Adipose tissue (tissue), 3 donors: ENCODE measurements around the gene UST. TPM values are rescaled to one million over a fixed set of nuclear protein-coding genes. Genes with fewer than 3 reads are reported as not detected.
"Not testable (repeated sequence)": the region's sequence is repeated elsewhere in the genome, so short reads cannot be mapped to it uniquely, and the experiment has no call there.

Source experiments
- H3K27ac ChIP-seq: one replicate; pipeline ENCODE4 v1.5.1; 2013; ENCODE audit warnings: low read depth, low read length
- WGBS, 3 donors: extraction: QIAGEN DNeasy Blood & Tissue Kit; methylation state at CpG; one replicate each; pipeline ENCODE4 v1.1.7; 2013; 5-methylcytosine and 5-hydroxymethylcytosine counted together
- polyA plus RNA-seq, 3 donors: library from polyadenylated mRNA; stranded (reverse); fragments of 200-250 nt; gene quantifications; one replicate each; pipeline ENCODE4 v1.2.3, GENCODE V29; 2013
- donor health status: healthy with polysubstance abuse.
- donor health status: Bipolar disorder and iron deficiency.
- donor health status: healthy.

The UST gene
- polyA plus RNA-seq, 3 donors, result 2.4 to 17.9 (median 6.5) TPM

DNA sequence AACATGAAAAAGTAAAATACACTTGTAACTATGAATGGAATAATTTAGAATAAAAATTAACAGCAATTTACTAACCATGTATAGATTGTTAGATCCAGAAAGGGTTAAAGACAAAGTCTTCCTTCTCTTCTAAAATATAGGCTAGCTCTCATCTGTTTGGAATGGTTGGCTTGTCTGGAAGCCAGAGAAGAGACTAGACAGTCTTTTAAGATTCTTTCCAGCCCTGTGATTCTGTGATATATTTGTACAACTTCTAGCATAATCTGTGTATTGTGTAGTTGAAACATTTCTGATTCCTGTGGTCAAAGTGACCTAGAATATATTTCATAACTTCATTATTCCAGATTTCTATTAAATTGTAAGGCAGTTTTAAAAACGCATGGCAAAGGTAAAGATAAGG is 196.6 kb downstream of the UST start:
- WGBS, 3 donors, result 32 to 75% (median 67%) methylated on average over 1 of the region's 1 CpG
- H3K27ac ChIP-seq, result no peak overlapping the region

- 98 to 100% (median 99%) methylated on average over 1 of the region's 1 CpG for WGBS, 3 donors
- H3K27ac ChIP-seq, result no peak overlapping the region
Measured at GRCh38 chr6:148944608-148945007, 197.8 kb downstream of the UST start.

GRCh38 chr6:148945301-148946021 is 198.6 kb downstream of the UST start:
- H3K27ac ChIP-seq, result no peak overlapping the region
- 69 to 94% (median 74%) methylated on average over 8 of the region's 8 CpGs for WGBS, 3 donors

DNA sequence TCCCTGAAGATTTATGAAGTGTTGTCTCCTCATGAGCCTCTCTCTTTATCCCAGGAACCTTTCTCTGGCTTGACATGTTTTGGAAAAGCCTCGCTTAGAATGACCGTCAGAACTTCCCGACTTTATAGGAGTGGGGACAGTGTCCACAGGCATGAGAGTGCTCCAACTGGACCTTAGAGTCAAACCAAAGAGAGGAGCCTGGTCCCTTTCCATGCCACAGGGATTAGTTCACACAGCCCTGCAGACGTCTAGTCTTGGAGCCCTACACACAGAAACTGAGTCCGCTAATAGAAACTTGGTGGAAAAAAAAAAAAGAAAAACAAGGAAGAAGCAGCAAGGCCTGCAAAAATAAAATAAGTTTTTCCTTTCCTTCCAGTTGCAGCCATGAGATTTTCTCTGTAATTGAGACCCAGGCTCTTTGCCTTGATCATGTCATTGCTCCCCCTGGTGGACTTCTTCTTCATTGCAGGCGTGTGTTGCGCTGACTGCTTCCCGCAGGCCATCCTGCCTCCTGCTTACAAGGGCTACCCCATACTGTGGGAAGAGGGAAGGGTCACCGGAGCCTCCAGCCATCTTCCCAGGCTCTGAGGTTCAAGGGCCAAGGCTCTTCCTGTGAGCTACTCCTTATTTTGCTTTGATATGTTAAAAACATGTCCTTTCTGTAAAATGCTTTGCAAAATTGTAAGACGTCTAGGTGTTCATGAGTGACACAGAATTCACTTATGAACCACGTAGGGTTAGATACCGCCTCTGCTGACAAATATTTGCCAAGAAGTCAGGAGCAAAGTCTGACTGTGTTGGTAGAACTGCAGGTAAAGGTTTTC is 201.0 kb downstream of the UST start:
- no peak overlapping the region for H3K27ac ChIP-seq
- WGBS, 3 donors, result 23 to 41% (median 36%) methylated on average over 12 of the region's 12 CpGs

DNA sequence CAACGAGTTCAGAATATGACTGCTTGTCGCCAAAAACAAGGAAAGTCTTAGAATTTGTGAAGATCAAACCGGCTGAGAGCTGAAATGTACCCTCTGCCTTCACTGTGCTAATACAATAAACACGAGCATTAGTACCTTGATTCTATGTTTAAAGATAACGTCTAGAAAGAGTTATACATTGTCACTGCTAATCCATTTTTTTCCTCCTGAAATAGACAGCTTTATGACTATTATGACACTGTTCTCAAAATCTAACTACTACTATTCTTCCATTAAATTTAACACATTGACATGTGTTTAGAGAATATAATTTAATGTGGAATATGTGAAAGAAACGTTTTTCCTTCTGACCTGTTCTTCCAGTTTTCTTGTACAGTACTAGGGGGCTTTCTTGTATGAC is 204.8 kb downstream of the UST start:
- H3K27ac ChIP-seq, result no peak overlapping the region
- WGBS, 3 donors, result 80 to 85% (median 80%) methylated on average over 6 of the region's 6 CpGs

GRCh38 chr6:148952147-148953035 is 205.6 kb downstream of the UST start:
- no peak overlapping the region for H3K27ac ChIP-seq
- 46 to 64% (median 63%) methylated on average over 10 of the region's 10 CpGs for WGBS, 3 donors

DNA sequence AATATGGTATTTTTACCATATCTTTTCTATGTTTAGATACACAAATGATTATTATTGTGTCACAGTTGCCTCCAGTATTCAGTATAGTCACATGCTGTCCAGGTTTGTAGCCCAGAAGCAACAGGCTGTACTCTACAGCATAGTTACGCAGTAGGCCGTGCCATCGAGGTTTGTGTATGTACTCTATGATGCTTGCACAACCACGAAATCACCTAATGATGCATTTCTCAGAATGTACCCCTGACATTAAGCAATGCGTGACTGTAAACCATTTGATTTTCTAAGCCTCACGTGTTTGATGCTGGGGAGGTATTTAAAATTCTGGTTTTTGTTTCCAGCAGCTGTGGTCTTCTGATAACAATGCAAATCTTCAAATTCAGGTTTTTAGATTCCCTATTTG is 207.6 kb downstream of the UST start:
- 91 to 97% (median 94%) methylated on average over 6 of the region's 6 CpGs for WGBS, 3 donors

DNA sequence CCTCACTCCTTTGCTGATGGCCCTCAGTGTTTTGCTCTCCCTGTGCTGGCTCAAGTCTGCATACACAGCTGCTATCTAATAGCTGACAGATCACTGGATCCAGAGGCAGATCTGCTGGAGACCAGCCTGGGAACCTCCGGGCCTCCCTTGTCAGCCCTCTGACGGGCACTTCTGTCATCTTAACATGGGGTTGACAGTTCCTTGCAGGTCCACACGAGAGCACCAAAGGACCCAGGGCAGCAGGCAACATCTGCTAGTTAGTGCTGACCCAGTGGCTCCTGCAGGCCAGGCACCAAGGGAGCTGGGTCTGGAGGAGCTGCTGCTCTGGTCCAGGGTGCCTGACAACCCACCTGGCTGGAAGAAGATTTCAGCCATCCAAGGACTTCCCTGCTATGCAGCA is 208.1 kb downstream of the UST start:
- no peak overlapping the region for H3K27ac ChIP-seq
- 61 to 83% (median 71%) methylated on average over 3 of the region's 3 CpGs for WGBS, 3 donors

More for the DNA sequence above, 207.6 kb downstream of the UST start:
- no peak overlapping the region for H3K27ac ChIP-seq

GRCh38 chr6:148955441-148955840 is 208.6 kb downstream of the UST start:
- 85 to 98% (median 94%) methylated on average over 3 of the region's 3 CpGs for WGBS, 3 donors
- no peak overlapping the region for H3K27ac ChIP-seq

DNA sequence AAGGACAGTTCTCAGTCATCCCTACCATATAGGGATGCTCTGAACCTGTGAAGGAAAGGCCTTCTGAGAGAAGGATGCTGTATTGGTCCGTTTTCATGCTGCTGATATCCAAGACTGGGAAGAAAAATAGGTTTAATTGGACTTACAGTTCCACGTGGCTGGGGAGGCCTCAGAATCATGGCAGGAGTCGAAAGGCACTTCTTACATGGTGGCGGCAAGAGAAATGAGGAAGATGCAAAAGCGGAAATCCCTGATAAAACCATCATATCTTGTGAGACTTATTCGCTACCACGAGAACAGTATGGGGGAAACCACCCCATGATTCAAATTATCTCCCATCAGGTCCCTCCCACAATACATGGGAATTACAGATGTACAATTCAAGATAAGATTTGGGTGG is 209.3 kb downstream of the UST start:
- 94 to 96% (median 96%) methylated on average over 7 of the region's 7 CpGs for WGBS, 3 donors
- H3K27ac ChIP-seq, result not testable (repeated sequence)

DNA sequence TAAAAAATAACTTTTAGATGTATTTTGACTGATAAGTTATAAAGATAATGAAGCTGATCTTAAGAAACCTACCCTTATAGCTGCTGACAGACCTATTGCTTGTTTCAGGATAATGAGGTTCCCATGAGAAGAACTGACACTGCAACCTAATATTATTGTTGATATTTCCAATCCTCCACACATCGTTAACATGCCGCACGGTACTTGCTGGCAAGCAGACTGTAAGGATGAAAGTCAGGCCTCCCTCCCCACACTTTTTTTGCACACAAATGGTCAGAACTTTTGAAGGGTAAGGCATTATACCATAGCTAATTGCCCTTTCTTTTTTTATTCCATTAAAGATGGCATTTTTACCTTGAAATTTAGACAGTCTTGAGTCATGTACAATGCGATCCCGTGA is 210.9 kb downstream of the UST start:
- 92 to 95% (median 93%) methylated on average over 5 of the region's 5 CpGs for WGBS, 3 donors
- H3K27ac ChIP-seq, result no peak overlapping the region

- 39 to 84% (median 77%) methylated on average over 3 of the region's 3 CpGs for WGBS, 3 donors
- H3K27ac ChIP-seq, result no peak overlapping the region
Measured at GRCh38 chr6:148959008-148959407, 212.2 kb downstream of the UST start.

DNA sequence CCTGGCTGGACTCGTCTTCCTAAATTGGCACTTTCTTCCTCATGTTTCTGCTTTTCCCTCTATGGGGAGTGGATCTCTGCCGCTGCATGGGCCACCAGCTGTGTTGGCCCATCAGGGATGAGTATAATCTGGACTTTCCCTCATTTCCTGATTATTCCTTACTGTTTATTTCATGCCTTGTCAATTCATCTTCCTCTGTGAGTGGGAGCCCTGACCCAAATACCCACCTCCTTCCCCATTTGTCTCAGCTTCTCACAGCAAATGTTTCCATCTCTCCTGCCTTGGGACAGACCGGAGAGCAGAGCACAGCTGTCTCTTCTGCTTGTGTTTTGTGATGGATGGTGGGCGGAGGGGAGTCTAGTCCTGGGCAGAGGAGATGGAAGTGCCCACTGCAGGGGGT is 212.7 kb downstream of the UST start:
- 81 to 86% (median 84%) methylated on average over 4 of the region's 4 CpGs for WGBS, 3 donors
- no peak overlapping the region for H3K27ac ChIP-seq

GRCh38 chr6:148962854-148963515 is 216.2 kb downstream of the UST start:
- H3K27ac ChIP-seq, result no peak overlapping the region
- WGBS, 3 donors, result 90 to 91% (median 91%) methylated on average over 7 of the region's 7 CpGs

- WGBS, 3 donors, result 95 to 98% (median 95%) methylated on average over 5 of the region's 5 CpGs
- no peak overlapping the region for H3K27ac ChIP-seq
Measured at GRCh38 chr6:148963738-148964137, 216.9 kb downstream of the UST start.

- WGBS, 3 donors, result 95 to 98% (median 97%) methylated on average over 13 of the region's 13 CpGs
- no peak overlapping the region for H3K27ac ChIP-seq
Measured at GRCh38 chr6:148964467-148964866, 217.6 kb downstream of the UST start.

GRCh38 chr6:148965287-148965686 is 218.5 kb downstream of the UST start:
- no peak overlapping the region for H3K27ac ChIP-seq
- 73 to 85% (median 79%) methylated on average over 9 of the region's 9 CpGs for WGBS, 3 donors

- 66 to 69% (median 66%) methylated on average over 4 of the region's 4 CpGs for WGBS, 3 donors
Measured at GRCh38 chr6:148967011-148967520, 220.2 kb downstream of the UST start.

More at GRCh38 chr6:148967011-148967520, 220.2 kb downstream of the UST start:
- no peak overlapping the region for H3K27ac ChIP-seq
